ENCODE results near the gene ITGA7. TPM values are rescaled to one million over a fixed set of nuclear protein-coding genes. Genes with fewer than 3 reads are reported as not detected.

Gene ITGA7
- total and polyA plus RNA-seq, 2 of the 4 experiments (the other 2 are of a cell fraction) = 3.9 to 15.7 TPM

- no peaks in the 10 kb centered on the region for H3K4me1 ChIP-seq (ENCODE audit: control insufficient read depth, insufficient read depth, low read length)
- no TSS peak for BruUV-seq (replicated peaks)
- no peaks in the 10 kb centered on the region for H3K79me1 ChIP-seq (ENCODE audit: low read depth in 1 of 2, low read length in 2 of 2)
- H3K4ac ChIP-seq (ENCODE audit: low read depth, low read length) = no peak overlapping the region
- H3K36me3 ChIP-seq (ENCODE audit: control insufficient read depth, insufficient read depth, low read length) = no peaks in the 10 kb centered on the region
- H3K14ac ChIP-seq (replicated peaks; ENCODE audit: low read depth, low read length) = no peak overlapping the region
- H3K27ac ChIP-seq (ENCODE audit: insufficient read depth, low read length) = no peak overlapping the region
- no peak for ATAC-seq (ENCODE audit: low read depth)
- H3K9me1 ChIP-seq (ENCODE audit: insufficient read depth, low read length) = no peaks in the 10 kb centered on the region
- no peak overlapping the region for H2BK15ac ChIP-seq (ENCODE audit: low read depth, low read length)
- no peak overlapping the region for H3K9ac ChIP-seq (ENCODE audit: low read depth, low read length)
- no peak overlapping the region for H2AFZ ChIP-seq (replicated peaks; ENCODE audit: low read length, poor library complexity)
- peaks cover 4% of the 10 kb centered on the region for H3K27me3 ChIP-seq (ENCODE audit: control insufficient read depth, insufficient read depth, low read length)
- ChIA-PET POLR2A (ENCODE audit: unreplicated experiment) (no interaction called here), CTCF (interaction anchor here (0.6 to 1.1 kb wide), 3 partner anchors 19 to 54 kb away, joined by 3 read pairs; no protein-coding TSS in a partner anchor)
- no peak overlapping the region for H3K18ac ChIP-seq (ENCODE audit: low read depth, low read length)
- WGBS, 2 experiments (ENCODE audit: extremely low coverage in 2 of 2, insufficient read length in 1 of 2) = 65% methylated on average over 6 of the region's 8 CpGs; no CpG with 5 or more reads in 1 of the 2 experiments
- H2AK5ac ChIP-seq (ENCODE audit: low read depth, low read length) = no peak overlapping the region
- no peak for DNase-seq
- no peak overlapping the region for H4K5ac ChIP-seq (ENCODE audit: low read depth, low read length)
- H4K20me1 ChIP-seq (ENCODE audit: insufficient read depth, low read length) = no peaks in the 10 kb centered on the region
- H4K8ac ChIP-seq (ENCODE audit: low read depth in 2 of 2, low read length in 2 of 2) = no peak overlapping the region
- H2BK5ac ChIP-seq (ENCODE audit: low read depth, low read length, poor library complexity, severe bottlenecking) = no peak overlapping the region
- in situ Hi-C loops (cut with MboI; ENCODE audit: low sequenced_read_pairs) = no loop called here
- no peaks in the 10 kb centered on the region for H3K9me3 ChIP-seq (ENCODE audit: control insufficient read depth, insufficient read depth, low read length)
- H3K56ac ChIP-seq (ENCODE audit: extremely low read depth, insufficient read depth, low read length) = no peak overlapping the region
- dilution Hi-C loops (cut with HindIII; ENCODE audit: low sequenced_read_pairs, unreplicated experiment) = no loop called here
- no peak overlapping the region for H2AK9ac ChIP-seq (replicated peaks; ENCODE audit: low read depth, low read length, poor library complexity)
- no peak overlapping the region for H2BK120ac ChIP-seq (ENCODE audit: low read depth, low read length)
- H3K4me2 ChIP-seq (ENCODE audit: low read depth, low read length) = no peak overlapping the region
- no peak overlapping the region for H4K91ac ChIP-seq (ENCODE audit: insufficient read depth, low read depth, low read length)
- no peak overlapping the region for H2BK20ac ChIP-seq (ENCODE audit: low read depth, low read length)
- no peak for TF ChIP-seq POLR2A (IDR thresholded peaks at IDR 0.05; ENCODE audit: low read depth, low read length)
- no peak for TF ChIP-seq CEBPB (IDR thresholded peaks at IDR 0.05; ENCODE audit: low read depth, low read length)
- no peak for TF ChIP-seq FOS (IDR thresholded peaks at IDR 0.05; ENCODE audit: low read depth, low read length)
- no peak for TF ChIP-seq CTCF (conservative IDR thresholded peaks at IDR 0.05; ENCODE audit: low read depth, low read length)
- no peak for TF ChIP-seq CHD1 (IDR thresholded peaks at IDR 0.05; ENCODE audit: low read depth, low read length)
- no peak for TF ChIP-seq MXI1 (IDR thresholded peaks at IDR 0.05; ENCODE audit: borderline replicate concordance, low read depth, low read length)
- no peak for TF ChIP-seq BHLHE40 (IDR thresholded peaks at IDR 0.05; ENCODE audit: low read depth, low read length)
- TF ChIP-seq RCOR1 (IDR thresholded peaks at IDR 0.05; ENCODE audit: insufficient replicate concordance, low read length) = no peak
- no peak for TF ChIP-seq ELK1 (IDR thresholded peaks at IDR 0.05; ENCODE audit: borderline replicate concordance, low read depth, low read length)
- TF ChIP-seq MAFK (IDR thresholded peaks at IDR 0.05; ENCODE audit: low read depth, low read length) = no peak
- no peak for TF ChIP-seq USF2 (IDR thresholded peaks at IDR 0.05; ENCODE audit: low read depth, low read length)
- no peak for TF ChIP-seq MAZ (IDR thresholded peaks at IDR 0.05; ENCODE audit: borderline replicate concordance, low read depth, low read length)
- no peak for TF ChIP-seq RAD21 (IDR thresholded peaks at IDR 0.05; ENCODE audit: low read length)
- TF ChIP-seq NFE2L2 (IDR thresholded peaks at IDR 0.05; ENCODE audit: low read depth, low read length) = no peak
- TF ChIP-seq RFX5 (IDR thresholded peaks at IDR 0.05; ENCODE audit: low read depth, low read length) = no peak
- no peak for TF ChIP-seq SMC3 (IDR thresholded peaks at IDR 0.05; ENCODE audit: low read depth, low read length)
- no peak overlapping the region for H3K23ac ChIP-seq (ENCODE audit: low read depth, low read length)
- intact Hi-C loops (cut with micrococcal nuclease) = no loop called here
- no peak overlapping the region for H3K4me3 ChIP-seq (ENCODE audit: insufficient read depth, low read depth, low read length)
Measured at GRCh38 chr12:55675666-55676065, 32.0 kb downstream of the ITGA7 start.

Measured in IMR-90 (cell line).